ENCODE results near the gene ANGPT4.

Gene ANGPT4

GRCh38 chr20:875115-875514 is 41.0 kb downstream of the ANGPT4 start:
- H3K4me3 ChIP-seq (ENCODE audit: low read depth, low read length): no peak overlapping the region
- no peak for DNase-seq (ENCODE audit: low read depth)
- TF ChIP-seq MAX (IDR thresholded peaks at IDR 0.05; ENCODE audit: low read depth, low read length) (no peak), CTCF (IDR thresholded peaks at IDR 0.05; ENCODE audit: low read depth, low read length) (no peak), MYC (IDR thresholded peaks at IDR 0.05; ENCODE audit: low read depth, low read length) (no peak), POLR2A (IDR thresholded peaks at IDR 0.05; ENCODE audit: extremely low read depth, insufficient read length) (no peak)

GRCh38 chr20:873875-874607 is 42.1 kb downstream of the ANGPT4 start:
- no peak for TF ChIP-seq MYC (IDR thresholded peaks at IDR 0.05; ENCODE audit: low read depth, low read length)
- no peak for TF ChIP-seq CTCF (IDR thresholded peaks at IDR 0.05; ENCODE audit: low read depth, low read length)
- no peak for TF ChIP-seq MAX (IDR thresholded peaks at IDR 0.05; ENCODE audit: low read depth, low read length)
- no peak for TF ChIP-seq POLR2A (IDR thresholded peaks at IDR 0.05; ENCODE audit: extremely low read depth, insufficient read length)
- DNase-seq (ENCODE audit: low read depth): no peak
- no peak overlapping the region for H3K4me3 ChIP-seq (ENCODE audit: low read depth, low read length)

- no peak overlapping the region for H3K4me3 ChIP-seq (ENCODE audit: low read depth, low read length)
- no peak for DNase-seq (ENCODE audit: low read depth)
- TF ChIP-seq POLR2A (IDR thresholded peaks at IDR 0.05; ENCODE audit: extremely low read depth, insufficient read length): no peak
- TF ChIP-seq MAX (IDR thresholded peaks at IDR 0.05; ENCODE audit: low read depth, low read length): no peak
- TF ChIP-seq CTCF (IDR thresholded peaks at IDR 0.05; ENCODE audit: low read depth, low read length): no peak
- TF ChIP-seq MYC (IDR thresholded peaks at IDR 0.05; ENCODE audit: low read depth, low read length): no peak
Observed at GRCh38 chr20:872855-873520, 43.1 kb downstream of the ANGPT4 start.

GRCh38 chr20:871948-872347 is 44.2 kb downstream of the ANGPT4 start:
- no peak overlapping the region for H3K4me3 ChIP-seq (ENCODE audit: low read depth, low read length)
- no peak for DNase-seq (ENCODE audit: low read depth)
- no peak for TF ChIP-seq MAX (IDR thresholded peaks at IDR 0.05; ENCODE audit: low read depth, low read length)

GRCh38 chr20:871436-871835 is 44.7 kb downstream of the ANGPT4 start:
- DNase-seq (ENCODE audit: low read depth): no peak

More at GRCh38 chr20:871436-871835, 44.7 kb downstream of the ANGPT4 start:
- no peak overlapping the region for H3K4me3 ChIP-seq (ENCODE audit: low read depth, low read length)
- no peak for TF ChIP-seq CTCF (IDR thresholded peaks at IDR 0.05; ENCODE audit: low read depth, low read length)
- no peak for TF ChIP-seq POLR2A (IDR thresholded peaks at IDR 0.05; ENCODE audit: extremely low read depth, insufficient read length)
- no peak for TF ChIP-seq MYC (IDR thresholded peaks at IDR 0.05; ENCODE audit: low read depth, low read length)
- no peak for TF ChIP-seq MAX (IDR thresholded peaks at IDR 0.05; ENCODE audit: low read depth, low read length)
